Calu3 (cell line): ENCODE results near the gene PLA2G2C. TPM values are rescaled to one million over a fixed set of nuclear protein-coding genes. Genes with fewer than 3 reads are reported as not detected.
"Not testable (repeated sequence)": the region's sequence is repeated elsewhere in the genome, so short reads cannot be mapped to it uniquely, and the experiment has no call there.

Experiments used
- BruUV-seq: library from RNA; stranded (reverse); fragments of 400-500 nt; replicated peaks from 2 replicates; lab custom pipeline; 2021; lab: Mats Ljungman, UMichigan
- CTCF ChIA-PET: fragments of 300-600 bp; sonication (Branson Sonifier 250); formaldehyde crosslinking; loops from one replicate; lab custom pipeline; 2022; ENCODE audit warnings: antibody characterized with exemption; lab: Charles Lee
- DNase-seq: peaks from one replicate; pipeline ENCODE4 v3.0.0; 2022
- H3K27ac Mint-ChIP-seq: one replicate; pipeline ENCODE4 v1.8.0; 2022; ENCODE audit warnings: mixed read lengths; ENCODE audit not compliant: unreplicated experiment
- H3K27me3 Mint-ChIP-seq: one replicate; pipeline ENCODE4 v1.8.0; 2022; ENCODE audit warnings: mixed read lengths; ENCODE audit not compliant: unreplicated experiment
- H3K36me3 Mint-ChIP-seq: one replicate; pipeline ENCODE4 v1.8.0; 2022; ENCODE audit warnings: mild to moderate bottlenecking, moderate library complexity, mixed read lengths; ENCODE audit not compliant: insufficient read depth, unreplicated experiment
- H3K4me1 Mint-ChIP-seq: one replicate; pipeline ENCODE4 v1.8.0; 2022; ENCODE audit warnings: mild to moderate bottlenecking, low read depth, mixed read lengths; ENCODE audit not compliant: unreplicated experiment
- H3K4me3 Mint-ChIP-seq: one replicate; pipeline ENCODE4 v1.8.0; 2022; ENCODE audit warnings: mild to moderate bottlenecking, low read depth, moderate library complexity, mixed read lengths; ENCODE audit not compliant: unreplicated experiment
- H3K9me3 Mint-ChIP-seq: one replicate; pipeline ENCODE4 v1.8.0; 2022; ENCODE audit warnings: low read depth, mixed read lengths; ENCODE audit not compliant: unreplicated experiment
- intact Hi-C: fragments of 100-400 bp; cut with micrococcal nuclease; formaldehyde crosslinking; loops from one replicate; pipeline ENCODE4 v1.10.0; 2022; ENCODE audit not compliant: unreplicated experiment
- total RNA-seq: library from RNA; stranded (reverse); gene quantifications from 2 replicates; pipeline ENCODE4 v1.2.3, GENCODE V29; 2022
- TF ChIP-seq, protein P1 (sequence below): fragments of 200-600 bp; IDR thresholded peaks from one replicate; pipeline ENCODE4 v1.8.0; 2022; ENCODE audit warnings: antibody characterized with exemption; ENCODE audit not compliant: unreplicated experiment

Gene PLA2G2C
- total RNA-seq, 1 experiment from 2014 or later, result not detected

DNA sequence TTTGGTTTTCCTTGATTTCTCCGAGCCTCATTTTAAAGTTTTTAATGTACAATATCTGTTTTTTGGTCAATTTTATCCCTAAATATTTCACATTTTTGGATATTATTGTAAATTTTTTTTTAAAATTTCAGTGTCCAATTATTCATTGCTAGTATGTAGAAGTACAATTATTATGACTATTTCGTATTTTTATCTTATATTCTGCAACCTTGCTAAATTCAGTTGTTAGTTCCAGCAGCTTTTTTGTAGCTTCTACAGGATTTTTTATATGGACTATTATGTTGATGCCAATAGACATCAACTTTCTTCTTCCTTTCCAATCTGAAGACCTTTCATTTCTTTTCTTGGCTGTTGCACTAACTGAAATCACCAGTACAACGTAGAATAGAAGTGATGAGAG is 51.3 kb downstream of the PLA2G2C start:
- peaks cover 22% of the 10 kb centered on the region for H3K4me1 Mint-ChIP-seq
- no peaks in the 10 kb centered on the region for H3K9me3 Mint-ChIP-seq
- intact Hi-C loops, result no loop called here
- no peak for DNase-seq
- no TSS peak for BruUV-seq
- peaks cover 7% of the 10 kb centered on the region for H3K36me3 Mint-ChIP-seq
- no peak overlapping the region for H3K4me3 Mint-ChIP-seq
- TF ChIP-seq, protein P1, sequence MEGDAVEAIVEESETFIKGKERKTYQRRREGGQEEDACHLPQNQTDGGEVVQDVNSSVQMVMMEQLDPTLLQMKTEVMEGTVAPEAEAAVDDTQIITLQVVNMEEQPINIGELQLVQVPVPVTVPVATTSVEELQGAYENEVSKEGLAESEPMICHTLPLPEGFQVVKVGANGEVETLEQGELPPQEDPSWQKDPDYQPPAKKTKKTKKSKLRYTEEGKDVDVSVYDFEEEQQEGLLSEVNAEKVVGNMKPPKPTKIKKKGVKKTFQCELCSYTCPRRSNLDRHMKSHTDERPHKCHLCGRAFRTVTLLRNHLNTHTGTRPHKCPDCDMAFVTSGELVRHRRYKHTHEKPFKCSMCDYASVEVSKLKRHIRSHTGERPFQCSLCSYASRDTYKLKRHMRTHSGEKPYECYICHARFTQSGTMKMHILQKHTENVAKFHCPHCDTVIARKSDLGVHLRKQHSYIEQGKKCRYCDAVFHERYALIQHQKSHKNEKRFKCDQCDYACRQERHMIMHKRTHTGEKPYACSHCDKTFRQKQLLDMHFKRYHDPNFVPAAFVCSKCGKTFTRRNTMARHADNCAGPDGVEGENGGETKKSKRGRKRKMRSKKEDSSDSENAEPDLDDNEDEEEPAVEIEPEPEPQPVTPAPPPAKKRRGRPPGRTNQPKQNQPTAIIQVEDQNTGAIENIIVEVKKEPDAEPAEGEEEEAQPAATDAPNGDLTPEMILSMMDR, result no peak
- CTCF ChIA-PET, result interaction anchor here (0.6 kb wide), 1 partner anchor 215 kb away, joined by 3 read pairs; no protein-coding TSS in a partner anchor
- H3K27ac Mint-ChIP-seq, result no peak overlapping the region
- H3K27me3 Mint-ChIP-seq, result no peaks in the 10 kb centered on the region

DNA sequence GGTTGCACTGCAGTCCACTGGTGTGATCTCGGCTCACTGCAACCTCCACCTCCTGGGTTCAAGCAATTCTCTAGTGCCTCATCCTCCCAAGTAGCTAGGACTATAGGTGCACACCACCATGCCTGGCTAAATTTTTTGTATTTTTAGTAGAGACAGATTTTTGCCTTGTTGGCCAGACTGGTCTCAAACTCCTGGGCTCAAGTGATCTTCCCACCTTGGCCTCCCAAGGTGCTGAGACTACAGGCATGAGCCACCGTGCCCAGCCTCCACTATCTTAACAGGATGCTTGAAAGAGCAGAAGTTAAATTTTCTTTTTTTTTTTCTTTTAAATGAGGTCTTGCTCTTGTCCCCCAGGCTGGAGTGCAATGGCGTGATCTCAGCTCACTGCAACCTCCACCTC is 55.8 kb downstream of the PLA2G2C start:
- H3K36me3 Mint-ChIP-seq, BruUV-seq, CTCF ChIA-PET, H3K27me3 Mint-ChIP-seq, intact Hi-C loops, H3K4me1 Mint-ChIP-seq, DNase-seq, H3K27ac Mint-ChIP-seq, H3K9me3 Mint-ChIP-seq, H3K4me3 Mint-ChIP-seq: not testable (repeated sequence)

DNA sequence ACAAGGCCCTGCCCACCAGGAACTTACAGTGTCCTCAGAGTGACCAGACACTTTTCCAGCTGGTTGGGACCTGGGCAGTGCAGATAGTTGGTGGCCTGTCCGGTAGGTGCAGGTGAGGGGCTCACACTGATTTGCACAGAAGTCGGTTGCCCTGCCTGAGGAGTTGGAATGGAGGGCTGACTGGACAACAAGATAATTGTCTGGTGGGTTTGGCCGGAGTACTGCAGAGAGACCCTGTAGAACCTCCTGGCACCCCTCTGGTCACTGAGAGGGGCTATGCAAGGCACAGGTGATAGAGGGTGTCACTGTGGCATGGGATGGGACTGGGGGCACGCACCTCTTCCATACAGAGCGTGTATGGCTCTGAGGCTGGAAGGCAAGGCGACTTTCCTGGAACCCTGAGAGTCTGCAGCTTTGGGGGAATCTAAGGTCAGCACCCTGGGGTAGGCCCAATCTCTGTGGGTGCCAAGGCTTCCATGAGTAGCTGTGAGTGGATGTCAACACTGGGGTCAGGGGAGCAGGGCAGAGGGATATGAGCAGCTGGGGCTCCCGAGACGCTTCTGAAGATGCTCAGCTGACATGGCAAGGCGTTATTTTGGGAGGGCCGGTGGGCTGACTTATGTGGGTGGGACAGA is 59.4 kb downstream of the PLA2G2C start:
- H3K27me3 Mint-ChIP-seq, result peaks cover 7% of the 10 kb centered on the region
- TF ChIP-seq, protein P1, result no peak
- BruUV-seq, result no TSS peak
- intact Hi-C loops, result no loop called here
- H3K36me3 Mint-ChIP-seq, result no peaks in the 10 kb centered on the region
- no peak overlapping the region for H3K4me3 Mint-ChIP-seq
- DNase-seq, result no peak
- peaks cover 2% of the 10 kb centered on the region for H3K9me3 Mint-ChIP-seq
- CTCF ChIA-PET, result no interaction called here
- no peak overlapping the region for H3K27ac Mint-ChIP-seq
- peaks cover 11% of the 10 kb centered on the region for H3K4me1 Mint-ChIP-seq

DNA sequence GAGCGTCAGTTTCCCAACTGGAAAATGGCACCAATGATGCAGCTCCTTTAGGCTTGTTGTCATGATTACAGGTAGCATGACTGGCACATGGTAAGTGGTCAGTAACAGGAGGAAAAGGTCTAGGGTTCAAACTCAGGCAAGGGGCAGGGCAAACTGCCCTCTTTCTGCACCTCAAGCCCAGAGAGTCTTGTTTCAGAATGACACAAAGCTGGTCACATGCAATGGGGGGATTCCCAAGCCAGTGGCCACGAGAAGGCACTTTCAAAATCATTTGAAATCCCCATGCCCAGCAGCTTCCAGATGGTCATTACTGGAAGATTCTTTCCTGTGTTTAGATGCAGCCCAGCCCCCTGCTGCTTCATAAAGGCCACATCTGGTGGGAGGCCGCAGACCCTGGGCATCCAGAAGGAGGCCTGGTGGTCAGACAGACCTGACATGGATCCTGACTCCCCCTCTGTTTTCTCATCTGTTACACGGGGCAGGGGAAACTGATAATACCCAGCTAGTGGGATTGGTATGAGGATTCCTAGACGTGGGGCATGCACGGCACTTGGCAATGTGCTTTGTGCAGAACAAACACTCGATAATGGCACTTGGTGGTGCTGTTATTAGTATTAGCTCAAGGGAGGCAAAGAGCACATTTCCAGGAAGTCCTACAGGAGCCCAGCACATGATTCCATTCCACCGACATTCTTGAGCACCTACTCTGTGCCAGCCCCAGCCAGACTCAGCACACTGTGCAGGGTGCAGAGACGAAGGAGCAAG is 60.1 kb downstream of the PLA2G2C start:
- Mint-ChIP-seq H3K4me3 (no peak overlapping the region), H3K27ac (no peak overlapping the region), H3K4me1 (peaks cover 11% of the 10 kb centered on the region), H3K36me3 (no peaks in the 10 kb centered on the region), H3K27me3 (peaks cover 14% of the 10 kb centered on the region), H3K9me3 (peaks cover 2% of the 10 kb centered on the region)
- BruUV-seq, result no TSS peak
- no peak for DNase-seq
- TF ChIP-seq, protein P1, result no peak
- intact Hi-C loops, result no loop called here
- CTCF ChIA-PET, result no interaction called here
